K562 (cell line): ENCODE measurements around the gene PEAR1. TPM values are rescaled to one million over a fixed set of nuclear protein-coding genes. Genes with fewer than 3 reads are reported as not detected.

ENCODE experiments used
- ASH1L ChIP-seq: fragments of 450-650 bp; IDR thresholded peaks from 2 replicates; pipeline ENCODE4 v1.6.1; 2018; ENCODE audit warnings: borderline replicate concordance, mild to moderate bottlenecking, low read depth; ENCODE audit not compliant: partially characterized antibody
- FOXO4 ChIP-seq: fragments of 450-650 bp; formaldehyde crosslinking; IDR thresholded peaks from 2 replicates; pipeline ENCODE4 v1.4.0; 2020; ENCODE audit warnings: mild to moderate bottlenecking, moderate library complexity
- HLTF ChIP-seq: fragments of 450-650 bp; IDR thresholded peaks from 2 replicates; pipeline ENCODE4 v1.6.1; 2016
- HNRNPK ChIP-seq: fragments of 200-400 bp; formaldehyde crosslinking; IDR thresholded peaks from one replicate; pipeline ENCODE4 v1.6.1; 2018; ENCODE audit warnings: mild to moderate bottlenecking, low read depth, low read length; ENCODE audit not compliant: poor library complexity, severe bottlenecking
- NFYB ChIP-seq: IDR thresholded peaks from 2 replicates; pipeline ENCODE4 v1.6.1; 2011; ENCODE audit warnings: mild to moderate bottlenecking, moderate library complexity; ENCODE audit not compliant: insufficient read length; ENCODE audit errors: extremely low read depth
- PCBP1 ChIP-seq: fragments of 200-400 bp; formaldehyde crosslinking; IDR thresholded peaks from 2 replicates; pipeline ENCODE4 v1.6.1; 2018; ENCODE audit warnings: mild to moderate bottlenecking, low read depth, low read length; ENCODE audit not compliant: poor library complexity, severe bottlenecking
- PHB ChIP-seq: fragments of 250-450 bp; sonication (Bioruptor Pico); IDR thresholded peaks from 2 replicates; pipeline ENCODE4 v1.5.0; 2021
- POLR2AphosphoS2 ChIP-seq: IDR thresholded peaks from 2 replicates; pipeline ENCODE4 v1.6.1; 2012; ENCODE audit warnings: low read length, improper control_type of control experiment
- RERE ChIP-seq: sonication (generic); formaldehyde crosslinking; IDR thresholded peaks from 2 replicates; pipeline ENCODE4 v1.8.0; 2023; ENCODE audit warnings: missing genetic modification reagents, mild to moderate bottlenecking, borderline replicate concordance
- SAP30 ChIP-seq: fragments of 200-600 bp; sonication (generic); IDR thresholded peaks from 2 replicates; pipeline ENCODE4 v1.6.1; 2012; ENCODE audit warnings: borderline replicate concordance, low read depth, mild to moderate bottlenecking, moderate library complexity, low read length, control low read depth, inconsistent platforms; ENCODE audit not compliant: insufficient read depth, poor library complexity, severe bottlenecking
- SOX6 ChIP-seq: fragments of 450-650 bp; IDR thresholded peaks from 2 replicates; pipeline ENCODE4 v1.6.1; 2014; ENCODE audit warnings: mild to moderate bottlenecking
- U2AF2 ChIP-seq: fragments of 200-400 bp; formaldehyde crosslinking; optimal IDR thresholded peaks from 2 replicates; pipeline ENCODE3; 2017; ENCODE audit warnings: low read depth, mild to moderate bottlenecking, low read length
- ZBED1 ChIP-seq: IDR thresholded peaks from 2 replicates; pipeline ENCODE4 v1.6.1; 2014
- ZBTB12 ChIP-seq: fragments of 250-450 bp; sonication (Bioruptor Pico); IDR thresholded peaks from 2 replicates; pipeline ENCODE4 v1.4.0; 2020
- ZBTB8A ChIP-seq: fragments of 450-650 bp; IDR thresholded peaks from 2 replicates; pipeline ENCODE4 v1.6.1; 2018; ENCODE audit warnings: mild to moderate bottlenecking, moderate library complexity; ENCODE audit not compliant: partially characterized antibody
- ZNF140 ChIP-seq: fragments of 250-450 bp; sonication (Bioruptor Pico); IDR thresholded peaks from 2 replicates; pipeline ENCODE4 v1.8.0; 2021; ENCODE audit warnings: moderate library complexity, mild to moderate bottlenecking, inconsistent platforms
- ZNF224 ChIP-seq: sonication (generic); formaldehyde crosslinking; IDR thresholded peaks from 2 replicates; pipeline ENCODE4 v1.8.0; 2022; ENCODE audit warnings: mild to moderate bottlenecking, missing genetic modification reagents
- ZNF449 ChIP-seq: fragments of 250-450 bp; sonication (Bioruptor Pico); IDR thresholded peaks from 2 replicates; pipeline ENCODE4 v1.8.0; 2022; ENCODE audit warnings: moderate library complexity, mild to moderate bottlenecking, inconsistent platforms
- polyA plus RNA-seq, 8 experiments: library from polyadenylated mRNA; depleted of rRNA in 4 of 8; stranded (reverse) in 5 of 8; unstranded in 3 of 8; fragments of >200 nt; fragmentation: Nextera tagmentation in 2 of 8; fragmentation: Illumina TruSeq in 1 of 8; extraction: Ambion mirVana in 2 of 8; extraction: Trizol in 1 of 8; gene quantifications; 2 replicates each; pipeline versions ENCODE4 v1.2.1 to v1.2.3, GENCODE V29; 2011 to 2014; ENCODE audit warnings: inconsistent platforms in 1 of 8, missing spikeins in 1 of 8
- total RNA-seq, 7 experiments: library from RNA; depleted of rRNA in 6 of 7; stranded (reverse); fragments of >200 nt in 6 of 7; fragmentation: Illumina TruSeq in 2 of 7; extraction: Trizol in 2 of 7; gene quantifications; 2 replicates each; pipeline versions ENCODE4 v1.2.1 to v1.2.3, GENCODE V29; 2011 to 2021; ENCODE audit warnings: low replicate concordance in 1 of 7

The PEAR1 gene
- total and polyA plus RNA-seq, 9 of the 15 experiments (the other 6 are each of a cell fraction or from before 2014, with no cell fraction given): 0.87 to 13.9 (median 6.1) TPM

- TF ChIP-seq RERE (CRISPR knock-in tag) (no peak), ZBTB12 (CRISPR knock-in tag) (no peak), HLTF (no peak), ZBTB8A (no peak), PHB (0 out of 2 replicates have a peak, but pooled peaks have one; percentile 63), POLR2AphosphoS2 (no peak), ZNF140 (CRISPR knock-in tag) (no peak), U2AF2 (no peak), ASH1L (no peak), ZNF224 (no peak), NFYB (no peak), SAP30 (no peak), ZNF449 (CRISPR knock-in tag) (peak; percentile 55; the same call in 1 of the 2 replicates), ZBED1 (no peak), PCBP1 (no peak), HNRNPK (no peak), FOXO4 (CRISPR knock-in tag) (no peak), SOX6 (peak; percentile 36; the same call in 1 of the 2 replicates)
These were observed 1.4 kb downstream of the PEAR1 start (continued) for GRCh38 chr1:156894711-156895454.
